Right forelimb (tissue), 1 donor: ENCODE measurements around the gene TGDS.
A peak's percentile ranks its signal among the peaks of the same experiment; 100 is the strongest.
"Not testable (repeated sequence)": the region's sequence is repeated elsewhere in the genome, so short reads cannot be mapped to it uniquely, and the experiment has no call there.

Source experiments
- DNase-seq: peaks from one replicate; pipeline ENCODE4 v3.0.0-alpha.2; 2018

TGDS gene, protein sequence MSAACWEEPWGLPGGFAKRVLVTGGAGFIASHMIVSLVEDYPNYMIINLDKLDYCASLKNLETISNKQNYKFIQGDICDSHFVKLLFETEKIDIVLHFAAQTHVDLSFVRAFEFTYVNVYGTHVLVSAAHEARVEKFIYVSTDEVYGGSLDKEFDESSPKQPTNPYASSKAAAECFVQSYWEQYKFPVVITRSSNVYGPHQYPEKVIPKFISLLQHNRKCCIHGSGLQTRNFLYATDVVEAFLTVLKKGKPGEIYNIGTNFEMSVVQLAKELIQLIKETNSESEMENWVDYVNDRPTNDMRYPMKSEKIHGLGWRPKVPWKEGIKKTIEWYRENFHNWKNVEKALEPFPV

DNA sequence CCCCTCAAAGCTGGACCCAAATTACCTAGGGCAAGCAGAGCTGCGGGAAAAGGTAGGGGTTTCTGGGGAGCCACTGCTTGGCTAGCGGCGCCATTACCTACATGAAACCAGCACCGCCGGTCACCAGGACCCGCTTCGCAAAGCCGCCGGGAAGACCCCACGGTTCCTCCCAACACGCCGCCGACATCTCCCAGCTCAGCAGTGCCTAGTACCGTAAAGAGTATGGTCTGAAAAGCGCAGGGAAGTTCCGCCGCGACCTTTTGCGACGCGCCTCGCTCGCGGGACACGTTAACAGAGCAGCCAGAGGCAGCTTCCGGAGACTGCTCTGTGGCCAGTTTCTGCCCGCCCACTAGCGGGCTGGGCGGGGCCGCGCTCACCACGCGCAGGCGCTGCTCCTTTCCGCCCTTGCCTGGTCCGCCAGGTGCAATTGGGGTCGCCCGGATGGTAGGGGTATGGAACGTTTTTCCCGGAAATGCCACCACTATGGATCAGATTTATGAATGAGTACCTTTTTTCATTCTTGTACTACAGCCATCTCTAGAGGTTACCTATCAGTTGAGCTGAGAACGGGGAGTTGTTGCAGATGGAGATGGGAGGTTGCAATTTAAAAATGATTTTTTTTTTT, at the start of gene TGDS:
Gene TGDS (minus strand): TSS at position 203 of the 625 bp plus-strand sequence. CDS start 16 bp downstream, at position 187.
- peak; percentile 92 for DNase-seq

GRCh38 chr13:94641409-94641941, 45.5 kb upstream of the TGDS start:
- DNase-seq = no peak

DNA sequence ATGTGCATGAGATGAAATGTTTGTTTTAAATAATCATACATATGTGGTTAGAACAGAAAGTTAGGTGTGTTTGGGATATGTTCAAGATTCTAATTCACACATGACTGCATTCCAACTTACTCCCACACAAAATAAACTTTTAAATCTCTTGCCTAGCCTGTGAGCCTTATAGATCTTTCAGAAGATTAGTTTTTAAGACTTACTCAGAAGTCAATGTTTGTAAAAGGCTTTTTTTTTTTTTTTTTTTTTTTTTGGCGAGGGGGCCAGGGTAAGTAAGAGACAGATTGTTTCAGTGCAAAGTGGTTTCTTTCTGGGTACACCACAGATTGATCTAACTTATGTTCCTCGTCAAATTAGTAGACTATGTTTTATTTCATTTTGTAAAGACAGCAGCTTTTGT, 44.8 kb upstream of the TGDS start:
- no peak for DNase-seq

GRCh38 chr13:94637677-94638076, 41.7 kb upstream of the TGDS start:
- DNase-seq = not testable (repeated sequence)

DNA sequence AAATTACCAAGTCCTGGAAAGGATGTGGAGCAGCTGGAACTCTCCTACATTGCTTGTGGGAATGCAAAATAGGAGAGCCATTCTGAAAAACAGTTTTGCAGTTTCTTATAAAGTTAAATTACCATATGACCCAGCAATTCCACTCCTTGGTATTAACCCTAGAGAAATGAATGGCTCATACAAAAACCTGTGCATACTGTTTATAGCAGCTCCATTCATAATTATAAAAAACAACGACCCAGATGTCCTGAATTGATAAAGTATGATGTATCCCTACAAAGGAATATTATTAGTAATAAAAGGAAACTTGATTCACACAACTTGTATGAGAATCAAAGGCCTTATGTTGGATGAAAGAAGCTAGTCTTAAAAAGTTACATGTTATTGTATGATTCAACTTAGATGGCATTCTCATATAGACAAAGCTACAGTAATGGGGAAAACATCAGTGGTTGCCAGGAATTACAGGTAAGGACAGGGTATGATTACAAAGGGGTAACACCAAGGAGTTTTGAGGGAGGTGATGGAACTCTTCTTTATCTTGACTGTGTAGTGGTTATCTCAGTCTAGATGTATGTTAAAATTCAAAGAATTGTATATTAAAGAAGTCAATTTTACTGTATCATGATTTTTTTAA, 41.1 kb upstream of the TGDS start:
- no peak for DNase-seq

DNA sequence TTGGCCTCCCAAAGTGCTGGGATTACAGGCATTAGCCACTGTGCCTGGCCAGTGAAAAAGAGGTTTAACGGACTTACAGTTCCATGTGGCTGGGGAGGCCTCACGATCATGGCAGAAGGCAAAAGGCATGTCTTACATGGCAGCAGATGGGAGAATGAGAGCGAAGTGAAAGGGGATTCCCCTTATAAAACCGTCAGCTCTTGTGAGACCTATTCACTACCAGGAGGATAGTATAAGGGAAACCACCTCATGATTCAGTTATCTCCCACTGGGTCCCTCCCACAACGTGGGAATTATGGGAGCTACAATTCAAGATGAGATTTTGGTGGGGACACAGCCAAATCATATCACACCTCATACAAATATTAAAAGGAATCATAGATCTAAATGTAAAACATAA, 40.1 kb upstream of the TGDS start:
- not testable (repeated sequence) for DNase-seq

- no peak for DNase-seq
Measured at GRCh38 chr13:94632226-94632980, 36.5 kb upstream of the TGDS start.

DNA sequence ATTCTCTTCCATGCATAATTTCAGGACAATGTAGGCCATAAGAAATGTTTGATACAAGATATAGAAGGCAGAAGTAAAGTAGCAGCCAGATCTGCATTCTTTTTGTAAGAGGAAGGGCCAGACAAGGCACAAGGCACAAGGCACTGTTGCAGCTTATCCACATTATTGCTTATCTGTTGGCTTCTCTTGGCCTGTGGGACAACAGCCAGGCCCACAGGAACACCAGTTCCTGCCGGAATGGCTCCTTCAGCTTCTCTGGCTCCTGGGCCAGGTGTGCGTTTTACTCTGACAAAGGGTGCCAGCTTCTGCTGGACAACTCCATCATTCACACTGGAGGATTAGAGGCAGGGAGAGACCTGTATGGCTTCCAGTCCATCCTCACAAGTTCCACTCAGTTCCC, 34.9 kb upstream of the TGDS start:
- no peak for DNase-seq

DNA sequence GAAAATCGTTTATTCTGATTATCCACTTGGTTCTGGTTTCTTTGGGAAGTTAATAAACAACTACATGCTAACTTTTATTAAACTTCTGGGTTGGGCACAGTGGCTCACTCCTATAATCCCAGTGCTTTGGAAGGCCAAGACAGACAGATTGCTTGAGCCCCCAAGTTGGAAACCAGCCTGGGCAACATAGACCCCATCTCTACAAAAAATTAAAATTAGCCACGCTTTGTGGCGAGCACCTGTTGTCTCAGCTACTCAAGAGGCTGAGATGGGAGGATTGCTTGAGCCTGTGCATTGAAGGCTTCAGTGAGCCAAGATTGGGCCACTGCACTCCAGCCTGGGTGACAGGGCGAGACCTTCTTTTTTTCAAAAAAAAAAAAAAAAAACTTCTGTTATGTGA, 27.4 kb upstream of the TGDS start:
- DNase-seq = no peak

DNA sequence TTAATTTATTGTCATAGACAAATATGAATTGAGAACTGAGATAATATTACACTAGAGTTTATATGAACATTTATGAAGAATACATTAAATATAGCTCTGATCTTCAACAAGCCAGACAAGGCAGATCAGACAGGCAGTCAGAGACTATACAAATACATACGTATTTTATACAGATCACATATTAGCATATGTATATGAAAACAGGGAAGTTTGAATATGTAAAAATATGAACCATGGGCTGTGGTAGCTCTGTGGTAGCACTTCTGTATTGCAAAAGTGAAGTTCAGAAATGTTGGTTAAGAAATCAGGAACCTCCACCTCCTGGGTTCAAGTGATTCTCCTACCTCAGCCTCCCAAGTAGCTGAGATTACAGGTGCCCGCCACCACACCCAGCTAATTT, 26.4 kb upstream of the TGDS start:
- DNase-seq = no peak

DNA sequence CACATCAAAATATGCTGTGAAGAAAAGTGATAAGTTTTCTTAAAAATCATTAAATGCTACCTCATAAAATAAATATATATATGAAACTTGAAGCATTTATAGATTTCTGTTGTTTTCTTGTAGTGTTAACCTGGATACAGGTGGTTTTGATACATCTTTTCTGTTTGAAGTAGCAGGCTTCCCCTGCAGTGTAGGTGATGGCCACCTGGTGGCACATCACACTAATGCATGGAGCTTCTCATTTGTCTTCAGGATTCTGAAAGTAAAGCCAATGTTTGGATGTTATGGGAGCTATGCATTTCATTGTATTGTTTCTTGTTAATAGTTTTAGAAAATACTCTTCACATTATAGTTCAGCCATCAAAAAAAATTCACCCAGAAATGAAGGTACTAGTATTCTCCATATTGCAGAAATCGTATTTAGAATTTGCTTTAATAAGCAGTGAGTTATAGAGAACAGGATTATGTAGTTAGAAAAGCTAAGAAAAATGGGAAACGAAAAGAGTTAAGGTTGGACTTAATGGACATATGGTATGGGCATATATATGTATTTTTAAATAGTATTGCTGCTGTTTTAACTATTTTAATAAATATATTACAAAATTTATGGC, 24.4 kb upstream of the TGDS start:
- DNase-seq = no peak

- no peak for DNase-seq
Measured at GRCh38 chr13:94617389-94618000, 21.5 kb upstream of the TGDS start.

GRCh38 chr13:94613051-94613450, 17.1 kb upstream of the TGDS start:
- no peak for DNase-seq

- no peak for DNase-seq
Measured at GRCh38 chr13:94612050-94612449, 16.1 kb upstream of the TGDS start.

DNA sequence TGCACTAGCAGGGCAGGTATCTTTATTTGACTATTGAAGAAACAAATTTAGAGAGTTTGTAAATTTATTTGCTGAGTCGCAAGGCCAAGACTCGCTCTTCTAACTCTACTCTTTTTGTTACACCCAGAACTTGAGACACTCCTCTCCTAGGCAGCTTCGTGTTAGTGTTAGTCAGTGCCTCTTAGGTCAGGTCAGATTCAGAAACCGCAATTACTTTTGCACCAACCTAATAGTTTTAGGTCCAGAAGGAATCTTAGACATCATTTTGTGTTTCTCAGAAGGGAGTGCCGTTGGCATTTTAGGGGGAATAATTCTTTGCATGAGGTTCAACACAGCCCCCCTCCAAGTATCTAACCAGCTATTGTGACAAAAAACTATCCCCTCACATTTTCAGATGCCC, 14.5 kb upstream of the TGDS start:
- no peak for DNase-seq

DNA sequence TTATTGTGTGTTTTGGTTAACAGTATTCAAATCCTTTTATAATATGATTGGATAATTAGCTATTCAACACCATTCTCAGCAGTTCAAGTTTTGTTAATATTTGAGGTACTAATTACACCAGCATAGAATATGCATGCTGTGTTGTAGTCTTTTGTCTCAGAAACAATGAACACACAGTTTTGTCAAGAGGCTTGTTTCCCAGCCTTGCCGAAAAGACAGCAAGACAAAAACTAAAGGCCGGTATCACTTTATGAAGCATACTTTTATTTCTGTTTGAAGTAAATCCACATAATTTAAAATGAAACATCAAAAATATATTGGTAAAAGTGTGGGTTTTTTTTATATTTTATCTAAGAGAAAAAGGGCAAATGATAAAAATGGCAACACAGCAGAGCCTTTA, 13.2 kb upstream of the TGDS start:
- no peak for DNase-seq

DNA sequence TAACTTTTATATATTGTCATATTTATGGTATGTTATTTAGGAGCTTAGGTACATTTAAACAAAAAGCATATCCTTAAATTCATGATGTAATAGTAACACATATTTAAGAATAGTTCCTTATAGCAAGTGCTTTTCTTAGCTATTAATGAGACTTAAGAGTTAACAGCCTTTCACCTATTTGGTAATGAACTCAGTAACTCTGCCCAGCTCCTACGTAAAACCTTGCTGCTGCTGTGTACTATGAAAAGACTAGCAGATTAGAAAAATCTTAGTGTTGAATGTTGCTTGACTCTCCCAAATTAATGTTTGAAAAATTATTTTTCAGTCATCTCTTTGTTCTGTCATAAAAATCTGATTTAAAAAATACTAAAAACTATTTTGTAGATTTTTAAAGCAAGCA, 12.6 kb upstream of the TGDS start:
- no peak for DNase-seq

- DNase-seq = no peak
Measured at GRCh38 chr13:94607939-94608338, 12.0 kb upstream of the TGDS start.

GRCh38 chr13:94607056-94607455, 11.1 kb upstream of the TGDS start:
- DNase-seq = no peak

DNA sequence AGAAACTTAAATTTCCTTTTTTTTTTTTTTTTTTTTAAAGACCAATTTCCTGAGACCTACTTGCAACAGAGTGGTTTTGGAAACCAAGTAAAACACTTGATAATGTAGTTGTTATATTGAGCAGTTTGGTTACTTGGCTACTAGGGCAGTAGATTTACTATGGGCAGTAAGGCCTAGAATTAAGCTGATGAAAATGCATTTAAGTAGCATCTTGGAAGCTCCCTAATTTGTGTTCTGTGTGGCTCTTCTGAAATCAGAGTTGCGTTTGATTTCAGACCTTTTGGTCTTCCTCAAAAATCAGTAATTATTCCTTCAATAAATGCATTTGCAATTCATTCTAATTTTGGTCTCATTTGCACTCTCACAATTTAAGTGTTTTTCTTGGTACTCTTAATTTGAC, 6.5 kb upstream of the TGDS start:
- no peak for DNase-seq

GRCh38 chr13:94601446-94602431, 5.8 kb upstream of the TGDS start, which contains the start of gene GPR180:
TSS of gene GPR180 (plus strand) at chr13:94601857. CDS start at chr13:94601928, 71 bp downstream.
- peak; percentile 97 for DNase-seq
